Endothelial cell of umbilical vein (primary cell): ENCODE data around the gene NHLRC1. TPM values are rescaled to one million over a fixed set of nuclear protein-coding genes. Genes with fewer than 3 reads are reported as not detected.

Experiments used
- BruUV-seq: library from RNA; stranded (reverse); fragments of 400-500 nt; replicated peaks from 2 replicates; lab custom pipeline; 2021; lab: Mats Ljungman, UMichigan
- CTCF ChIA-PET: fragments of 300-600, 350-600 bp; sonication (Branson Sonifier 250); formaldehyde crosslinking; loops from one replicate; lab custom pipeline; 2021; ENCODE audit warnings: antibody characterized with exemption, inconsistent platforms; lab: Charles Lee
- POLR2A ChIA-PET: fragments of 300-600, 350-600 bp; sonication (Branson Sonifier 250); formaldehyde crosslinking; loops from one replicate; lab custom pipeline; 2021; ENCODE audit warnings: antibody characterized with exemption, inconsistent platforms; lab: Charles Lee
- DNase-seq: peaks from one replicate; pipeline ENCODE4 v3.0.0-alpha.2; 2011; ENCODE audit warnings: low read depth, low spot score
- FAIRE-seq: peaks from 2 replicates; lab custom pipeline; 2011; peaks lifted over from hg19 to GRCh38; lab: Jason Lieb, UNC
- H2AFZ ChIP-seq: 2 replicates; pipeline ENCODE4 v1.6.0; 2012; ENCODE audit warnings: low read depth, low read length, control low read depth, inconsistent platforms
- H3K27ac ChIP-seq: 2 replicates; pipeline ENCODE4 v1.5.1; 2011; ENCODE audit warnings: low read depth, mild to moderate bottlenecking, control low read depth, low read length, moderate library complexity; ENCODE audit not compliant: insufficient read depth
- H3K27me3 ChIP-seq, 2 experiments: 2 replicates each; pipeline versions ENCODE4 v1.6.0 to v1.6.1; 2011; ENCODE audit warnings: low read length in 2 of 2, mixed read lengths in 1 of 2; ENCODE audit not compliant: control insufficient read depth in 2 of 2, insufficient read depth in 2 of 2
- H3K36me3 ChIP-seq, 2 experiments: 2 replicates in 1 of 2; 3 replicates in 1 of 2; pipeline ENCODE4 v1.5.1; 2011; ENCODE audit warnings: low read length in 2 of 2, mild to moderate bottlenecking in 1 of 2, moderate library complexity in 1 of 2; ENCODE audit not compliant: control insufficient read depth in 2 of 2, insufficient read depth in 2 of 2; ENCODE audit errors: extremely low read depth in 1 of 2
- H3K4me1 ChIP-seq: 3 replicates; pipeline ENCODE4 v1.5.1; 2011; ENCODE audit warnings: mild to moderate bottlenecking, low read length; ENCODE audit not compliant: control insufficient read depth, insufficient read depth; ENCODE audit errors: extremely low read depth
- H3K4me2 ChIP-seq: 2 replicates; pipeline ENCODE4 v1.6.1; 2011; ENCODE audit warnings: low read length, control low read depth, mixed read lengths; ENCODE audit not compliant: insufficient read depth
- H3K4me3 ChIP-seq, 3 experiments: fragments of 200-600 bp in 1 of 3; sonication (generic), shearing (Covaris generic) in 1 of 3; replicated peaks in 1 of 3; 2 replicates each; pipeline ENCODE4 v1.5.1; 2011 to 2016; ENCODE audit warnings: control low read depth in 3 of 3, low read length in 3 of 3, mild to moderate bottlenecking in 2 of 3, inconsistent platforms in 1 of 3, low read depth in 1 of 3, moderate library complexity in 1 of 3; ENCODE audit not compliant: insufficient read depth in 1 of 3
- H3K79me2 ChIP-seq: 2 replicates; pipeline ENCODE4 v1.6.0; 2012; ENCODE audit warnings: low read length, inconsistent platforms; ENCODE audit not compliant: control insufficient read depth, insufficient read depth
- H3K9ac ChIP-seq: replicated peaks from 2 replicates; pipeline ENCODE3; 2011; ENCODE audit warnings: low read length, control low read depth; ENCODE audit not compliant: insufficient read depth; ENCODE audit errors: extremely low read depth
- H3K9me1 ChIP-seq: replicated peaks from 3 replicates; pipeline ENCODE4 v1.6.0; 2011; ENCODE audit warnings: mild to moderate bottlenecking, low read length; ENCODE audit not compliant: control insufficient read depth, insufficient read depth; ENCODE audit errors: extremely low read depth
- H3K9me3 ChIP-seq: replicated peaks from 2 replicates; pipeline ENCODE4 v1.5.1; 2012; ENCODE audit warnings: low read length, inconsistent platforms; ENCODE audit not compliant: control insufficient read depth, insufficient read depth
- H4K20me1 ChIP-seq: replicated peaks from 2 replicates; pipeline ENCODE3; 2011; ENCODE audit warnings: mild to moderate bottlenecking, low read length; ENCODE audit not compliant: control insufficient read depth, insufficient read depth; ENCODE audit errors: extremely low read depth
- CTCF ChIP-seq, 2 donors: IDR thresholded peaks; 1 replicate in 1 of 2; 2 replicates in 1 of 2; pipeline ENCODE4 v1.5.1; 2011; ENCODE audit warnings: low read length in 2 of 2, mild to moderate bottlenecking in 2 of 2, moderate library complexity in 2 of 2, control low read depth in 1 of 2, inconsistent platforms in 1 of 2, low read depth in 1 of 2; ENCODE audit not compliant: insufficient read depth in 1 of 2; ENCODE audit errors: extremely low read depth in 1 of 2
- EZH2 ChIP-seq: IDR thresholded peaks from 2 replicates; pipeline ENCODE4 v1.6.1; 2012; ENCODE audit warnings: borderline replicate concordance, low read depth, mild to moderate bottlenecking, moderate library complexity, low read length, inconsistent platforms; ENCODE audit not compliant: severe bottlenecking
- FOS ChIP-seq: IDR thresholded peaks from 2 replicates; pipeline ENCODE4 v1.6.1; 2011; ENCODE audit warnings: mild to moderate bottlenecking, low read length, moderate library complexity, borderline replicate concordance; ENCODE audit not compliant: insufficient read depth
- GATA2 ChIP-seq: IDR thresholded peaks from 2 replicates; pipeline ENCODE4 v1.7.0; 2011; ENCODE audit warnings: low read depth, mild to moderate bottlenecking, moderate library complexity, mixed read lengths, low read length; ENCODE audit not compliant: insufficient read length, insufficient read depth
- JUN ChIP-seq: IDR thresholded peaks from 2 replicates; pipeline ENCODE4 v1.6.1; 2011; ENCODE audit warnings: borderline replicate concordance, low read depth; ENCODE audit not compliant: insufficient read length, insufficient read depth
- MYC ChIP-seq: IDR thresholded peaks from one replicate; pipeline ENCODE4 v1.6.1; 2011; ENCODE audit warnings: mild to moderate bottlenecking, low read depth, low read length
- POLR2A ChIP-seq: IDR thresholded peaks from 2 replicates; pipeline ENCODE4 v1.6.1; 2012; ENCODE audit warnings: low read depth, mild to moderate bottlenecking, control low read depth, low read length
- POLR2AphosphoS5 ChIP-seq: IDR thresholded peaks from 2 replicates; pipeline ENCODE4 v1.6.1; 2012; ENCODE audit warnings: low read depth, mild to moderate bottlenecking, control low read depth, low read length, moderate library complexity; ENCODE audit not compliant: insufficient read depth
- dilution Hi-C: fragments of 300-500 bp; cut with MboI; formaldehyde crosslinking; loops from one replicate; pipeline ENCODE4 v1.15.0; 2019; ENCODE audit warnings: low sequenced_read_pairs; ENCODE audit not compliant: extremely low pct_ligation_motif_present
- intact Hi-C: fragments of 100-400 bp; cut with micrococcal nuclease; formaldehyde crosslinking; loops from one replicate; pipeline ENCODE4 v1.10.0; 2022
- polyA plus RNA-seq, 4 experiments: library from polyadenylated mRNA; depleted of rRNA in 3 of 4; stranded (reverse) in 3 of 4; unstranded in 1 of 4; fragments of >200 nt; gene quantifications; 2 replicates each; pipeline versions ENCODE4 v1.2.1 to v1.2.3, GENCODE V29; 2011 to 2012; ENCODE audit warnings: missing spikeins in 1 of 4
- total RNA-seq: library from RNA; stranded (reverse); gene quantifications from 2 replicates; pipeline ENCODE4 v1.2.3, GENCODE V29; 2021
- TF ChIP-seq, protein P1 (sequence below): IDR thresholded peaks from 2 replicates; pipeline ENCODE4 v1.6.1; 2011; ENCODE audit not compliant: insufficient read depth, insufficient read length

NHLRC1 gene
- total and polyA plus RNA-seq, 2 donors (not counting 3 experiments of a cell fraction or from before 2014, with no cell fraction given), result 1.7 to 2.3 TPM

GRCh38 chr6:18154507-18155149 is 32.2 kb upstream of the NHLRC1 start, which contains the start of gene TPMT:
Gene TPMT (minus strand): TSS chr6:18155077. CDS start chr6:18149127, 5,950 bp downstream.
- Histone ChIP-seq H3K27me3 (no peaks in the 10 kb centered on the region), H3K36me3 (no peaks in the 10 kb centered on the region), H3K27ac (peak within 1 kb of the TSS; percentile 71), H2AFZ (peak within 1 kb of the TSS; percentile 99), H4K20me1 (no peaks in the 10 kb centered on the region), H3K4me2 (peak within 1 kb of the TSS; percentile 80), H3K9me3 (no peaks in the 10 kb centered on the region), H3K79me2 (no peaks in the 10 kb centered on the region), H3K9ac (peak within 1 kb of the TSS; percentile 90), H3K9me1 (no peaks in the 10 kb centered on the region), H3K4me1 (peaks cover 19% of the 10 kb centered on the region), H3K4me3 (peak within 1 kb of the TSS; percentile 91 to 95 (median 92))
- ChIA-PET CTCF (interaction anchor here (1.0 kb wide), 1 partner anchor 231 kb away, joined by 3 read pairs; no protein-coding TSS in a partner anchor), POLR2A (interaction anchor here (0.7 kb wide), 1 partner anchor 555 kb away, joined by 3 read pairs; the partner anchor contains the start of gene FAM8A1)
- BruUV-seq, result TSS peak; percentile 68
- TF ChIP-seq GATA2 (no peak), FOS (no peak), POLR2A (peak; percentile 80), JUN (no peak), MYC (no peak)
- TF ChIP-seq, protein P1, sequence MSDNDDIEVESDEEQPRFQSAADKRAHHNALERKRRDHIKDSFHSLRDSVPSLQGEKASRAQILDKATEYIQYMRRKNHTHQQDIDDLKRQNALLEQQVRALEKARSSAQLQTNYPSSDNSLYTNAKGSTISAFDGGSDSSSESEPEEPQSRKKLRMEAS, result no peak
- intact Hi-C loops, result loop anchor here (1.0 to 10.0 kb wide), 5 partner anchors 110 to 760 kb away; partner anchors contain the start of genes DEK, NUP153 and RNF144B
- DNase-seq (no peak), FAIRE-seq (peak; percentile 63)
- dilution Hi-C loops, result no loop called here

GRCh38 chr6:18153311-18153703 is 30.8 kb upstream of the NHLRC1 start:
- H3K27me3 ChIP-seq, result no peaks in the 10 kb centered on the region
- no peaks in the 10 kb centered on the region for H3K9me1 ChIP-seq
- H3K4me1 ChIP-seq, result peaks cover 19% of the 10 kb centered on the region
- CTCF ChIA-PET, result no interaction called here
- H3K4me3 ChIP-seq, result no peak overlapping the region
- H3K27ac ChIP-seq, result no peak overlapping the region
- no peaks in the 10 kb centered on the region for H4K20me1 ChIP-seq
- no peak overlapping the region for H3K9ac ChIP-seq
- POLR2A ChIA-PET, result no interaction called here
- no peak overlapping the region for H2AFZ ChIP-seq
- H3K36me3 ChIP-seq, result no peaks in the 10 kb centered on the region
- DNase-seq, result no peak
- H3K79me2 ChIP-seq, result no peaks in the 10 kb centered on the region
- intact Hi-C loops (loop anchor here (10.0 kb wide), 1 partner anchor 231 kb away; the partner anchor contains the start of gene RNF144B), dilution Hi-C loops (no loop called here)
- BruUV-seq, result no TSS peak
- H3K9me3 ChIP-seq, result no peaks in the 10 kb centered on the region
- no peak overlapping the region for H3K4me2 ChIP-seq
- TF ChIP-seq FOS, result no peak
- TF ChIP-seq EZH2, result no peak
- TF ChIP-seq, protein P1, result no peak
- TF ChIP-seq POLR2AphosphoS5, result no peak
- TF ChIP-seq CTCF (IDR thresholded peaks at IDR 0.05; ENCODE audit: extremely low read depth in 1 of 2, insufficient read depth in 1 of 2, low read depth in 1 of 2, low read length in 2 of 2), result no peak
- no peak for TF ChIP-seq JUN
- no peak for TF ChIP-seq POLR2A
- no peak for TF ChIP-seq MYC
- no peak for TF ChIP-seq GATA2
- no peak for FAIRE-seq
